Stimulated activated CD4-positive, alpha-beta T cell treated with anti-CD3 and anti-CD28 coated beads, Interleukin-4, amount 100 ng/mL, for 24 hours (primary cell): ENCODE measurements around the gene RSRC1.
"Not testable (repeated sequence)": the region's sequence is repeated elsewhere in the genome, so short reads cannot be mapped to it uniquely, and the experiment has no call there.

Source experiments
- DNase-seq: peaks from one replicate; pipeline ENCODE4 v3.0.0-alpha.2; 2020

RSRC1 gene

DNA sequence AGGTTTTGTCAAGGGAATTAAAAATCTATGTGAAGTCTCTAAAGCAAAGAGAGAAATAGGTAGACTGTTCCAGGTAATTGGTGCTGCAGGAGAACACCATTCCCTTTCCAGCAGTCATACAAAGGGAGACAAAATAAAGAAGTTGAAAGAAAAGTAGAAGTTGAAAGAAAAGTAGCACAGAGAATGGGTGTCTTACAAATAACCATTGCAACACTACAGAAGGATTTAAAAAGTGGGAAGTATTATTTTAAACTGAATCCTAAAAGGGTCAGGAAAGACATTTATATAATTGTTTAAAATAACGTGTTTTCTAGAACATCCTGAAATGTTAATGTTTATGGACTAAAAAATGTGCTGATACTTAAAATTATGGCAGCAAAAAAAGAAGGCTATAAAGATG lies 223.8 kb downstream of the RSRC1 start:
- DNase-seq = no peak

- DNase-seq = no peak
These were observed 227.2 kb downstream of the RSRC1 start for GRCh38 chr3:158337110-158337509.

- DNase-seq = no peak
These were observed 229.7 kb downstream of the RSRC1 start for GRCh38 chr3:158339638-158340037.

DNA sequence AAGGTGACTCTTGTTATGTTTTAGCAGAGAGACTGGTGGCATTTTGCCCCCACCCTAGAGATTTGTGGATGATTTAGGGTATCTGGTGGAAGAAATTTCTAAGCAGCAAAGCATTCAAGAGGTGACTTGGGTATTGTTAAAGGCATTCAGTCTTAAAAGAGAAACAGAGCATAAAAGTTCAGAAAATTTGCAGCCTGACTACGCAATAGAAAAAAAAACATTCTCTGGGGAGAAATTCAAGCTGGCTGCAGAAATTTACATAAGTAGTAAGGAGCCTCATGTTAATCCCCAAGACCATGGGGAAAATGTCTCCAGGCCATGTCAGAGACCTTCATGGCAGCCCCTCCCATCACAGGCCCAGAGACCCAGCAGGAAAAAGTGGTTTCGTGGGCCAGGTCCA lies 231.1 kb downstream of the RSRC1 start:
- DNase-seq = not testable (repeated sequence)

GRCh38 chr3:158347966-158348365 lies 238.1 kb downstream of the RSRC1 start:
- DNase-seq = no peak

DNA sequence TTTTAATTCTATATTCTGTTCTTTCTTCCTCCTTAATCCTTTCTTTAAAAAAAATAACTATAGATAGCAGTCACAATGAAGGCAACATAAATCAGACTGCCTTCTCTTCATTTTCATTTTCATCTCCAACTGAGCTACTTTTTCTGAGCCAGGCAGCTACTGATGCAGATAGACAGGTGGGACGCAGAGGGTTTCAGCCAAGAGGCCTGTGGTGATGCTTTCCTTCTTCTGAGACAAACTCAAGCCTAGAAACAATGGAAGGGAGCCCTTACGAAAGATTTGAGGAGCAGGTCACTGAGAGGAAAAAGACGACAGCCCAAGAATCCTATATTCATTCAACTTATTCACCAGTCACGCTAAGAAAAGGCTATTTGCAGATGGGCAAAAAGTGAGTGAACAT lies 241.1 kb downstream of the RSRC1 start:
- no peak for DNase-seq

DNA sequence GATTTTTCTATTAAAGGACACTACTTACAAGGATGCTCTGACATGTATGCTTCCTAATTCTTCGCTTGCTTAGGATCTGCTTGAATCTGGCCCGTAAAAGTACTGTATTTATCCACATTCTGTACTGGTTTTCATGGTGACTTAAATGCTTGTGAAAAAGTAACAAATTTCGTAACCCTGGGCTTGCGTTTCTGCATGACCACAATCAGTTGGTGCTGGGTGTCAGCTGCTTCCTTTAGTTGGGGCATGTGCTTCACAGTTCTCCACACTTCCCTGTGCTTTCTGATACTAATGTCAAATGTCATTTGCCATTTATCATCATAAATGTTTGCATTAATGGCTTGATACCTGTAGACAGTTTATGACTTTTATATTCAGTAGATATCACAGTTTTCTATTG lies 242.7 kb downstream of the RSRC1 start:
- DNase-seq = no peak

- no peak for DNase-seq
These were observed 244.8 kb downstream of the RSRC1 start for GRCh38 chr3:158354713-158355112.

DNA sequence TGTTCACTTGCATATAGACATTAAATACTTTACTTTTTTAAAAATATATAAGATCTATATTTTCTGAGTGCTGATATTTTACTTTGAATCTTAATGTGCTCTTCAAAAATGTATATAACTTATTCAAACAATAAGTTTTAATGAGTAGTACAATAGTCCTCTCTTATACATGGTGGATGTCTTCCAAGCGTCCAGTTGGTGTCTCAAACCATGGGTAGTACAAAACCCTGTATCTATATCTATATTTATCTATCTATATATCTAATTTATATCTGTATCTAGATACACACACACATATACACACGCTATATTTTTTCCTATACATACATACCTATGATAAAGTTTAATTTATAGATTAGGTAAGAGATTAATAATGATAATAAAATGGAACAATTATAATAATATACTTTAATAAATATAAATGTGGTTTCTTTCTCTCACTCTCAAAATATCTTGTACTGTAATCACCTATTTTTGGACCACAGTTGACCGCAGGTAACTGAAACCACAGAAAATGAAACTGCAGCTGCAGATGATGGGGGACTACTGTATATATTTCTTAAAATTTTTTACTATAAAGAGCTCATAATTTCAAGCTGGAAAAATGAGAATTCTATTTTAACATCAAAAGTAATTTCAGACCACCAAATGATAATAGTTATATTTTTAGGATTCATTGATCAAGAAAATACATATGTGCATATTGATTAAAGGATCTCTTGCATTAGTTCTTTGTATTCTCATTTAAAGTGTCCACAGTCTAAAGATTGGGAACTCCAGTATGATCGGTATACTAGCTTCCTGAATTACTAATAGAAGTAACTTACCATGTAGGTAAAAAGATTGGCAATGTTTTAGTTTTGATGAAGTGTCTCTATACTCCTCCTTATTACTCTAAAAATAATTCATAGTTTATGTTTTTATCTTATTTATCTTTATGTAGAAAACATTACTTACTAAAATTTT lies 246.0 kb downstream of the RSRC1 start:
- DNase-seq = no peak

- DNase-seq = no peak
These were observed 249.4 kb downstream of the RSRC1 start for GRCh38 chr3:158359339-158359738.

GRCh38 chr3:158360756-158361448 lies 251.0 kb downstream of the RSRC1 start:
- DNase-seq = no peak

GRCh38 chr3:158368271-158368670 lies 258.4 kb downstream of the RSRC1 start:
- DNase-seq = no peak

DNA sequence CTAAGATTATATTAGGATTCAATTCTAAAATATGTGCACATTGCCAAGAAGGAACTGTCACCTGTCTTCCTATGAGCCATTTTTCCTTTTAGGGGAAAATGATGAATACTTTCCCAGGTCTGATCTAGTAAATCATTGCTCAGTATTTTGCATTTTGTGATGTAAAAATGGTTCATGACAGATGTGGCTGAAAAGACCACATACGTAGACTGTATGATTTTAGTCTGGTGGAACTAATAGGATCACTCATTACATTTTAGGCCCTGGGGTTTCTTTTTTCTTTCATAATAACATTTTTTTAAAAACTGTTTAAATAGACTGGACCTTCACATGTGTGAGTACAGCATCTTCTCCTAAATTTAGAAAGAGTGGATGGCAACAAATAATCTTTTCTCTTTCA lies 259.4 kb downstream of the RSRC1 start:
- no peak for DNase-seq

DNA sequence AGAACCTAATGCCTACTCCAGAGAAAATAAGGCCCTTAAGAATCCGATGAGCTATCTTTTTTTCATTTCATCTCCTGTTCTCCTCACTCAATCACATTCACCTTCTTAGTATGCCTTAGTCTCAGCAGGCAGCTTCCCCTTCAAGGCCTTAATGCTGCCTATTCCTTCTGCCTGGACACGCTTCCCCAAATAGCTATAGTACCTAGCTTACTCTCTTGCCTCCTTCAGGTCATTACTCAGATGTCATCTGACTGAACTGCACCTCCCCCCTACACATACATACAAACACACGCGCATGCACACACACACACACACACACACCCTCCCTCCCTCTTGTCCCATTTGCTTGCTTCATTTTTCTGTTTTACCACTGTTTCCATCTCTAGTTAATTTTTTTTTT lies 269.6 kb downstream of the RSRC1 start:
- DNase-seq = no peak

- DNase-seq = no peak
These were observed 271.5 kb downstream of the RSRC1 start for GRCh38 chr3:158381262-158381868.

- no peak for DNase-seq
These were observed 272.6 kb downstream of the RSRC1 start for GRCh38 chr3:158382479-158382878.

DNA sequence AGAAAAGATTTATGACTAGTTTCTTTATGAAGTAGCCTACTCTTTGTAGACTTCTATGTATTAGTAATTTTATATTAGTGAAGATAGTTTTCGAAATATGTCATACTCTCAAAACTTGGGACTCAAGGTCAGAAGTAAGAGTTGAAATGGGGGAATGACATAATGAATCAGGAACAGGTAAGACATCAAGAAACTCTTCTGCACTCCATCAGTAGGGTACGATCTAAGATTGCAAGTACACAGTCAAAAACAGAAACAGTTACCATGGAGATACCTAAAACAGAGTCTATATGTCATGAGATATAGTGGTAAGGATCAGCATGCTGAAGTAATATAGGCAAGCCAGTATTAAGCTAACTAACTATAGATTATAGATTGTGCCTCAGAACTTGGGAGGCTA lies 274.1 kb downstream of the RSRC1 start:
- no peak for DNase-seq

GRCh38 chr3:158395421-158395820 lies 285.5 kb downstream of the RSRC1 start:
- DNase-seq = no peak

DNA sequence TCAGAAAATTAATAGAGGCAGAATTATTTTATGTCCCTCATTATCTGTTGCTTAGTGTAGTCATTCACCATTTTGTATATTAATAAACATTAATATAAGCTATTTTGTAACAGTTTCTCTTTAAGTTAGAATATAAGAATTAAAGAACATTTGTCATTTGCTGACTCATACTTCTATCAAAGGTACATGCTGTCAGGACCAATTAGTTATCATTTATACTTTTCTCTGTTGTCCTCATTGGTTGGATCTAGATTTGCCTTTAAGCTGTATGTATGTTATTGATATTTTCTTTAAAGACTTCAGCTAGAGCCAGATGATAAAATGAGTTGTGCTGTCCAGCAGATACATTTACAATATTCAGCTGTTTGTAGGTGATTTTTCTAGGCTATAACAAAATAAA lies 292.7 kb downstream of the RSRC1 start:
- DNase-seq = no peak

DNA sequence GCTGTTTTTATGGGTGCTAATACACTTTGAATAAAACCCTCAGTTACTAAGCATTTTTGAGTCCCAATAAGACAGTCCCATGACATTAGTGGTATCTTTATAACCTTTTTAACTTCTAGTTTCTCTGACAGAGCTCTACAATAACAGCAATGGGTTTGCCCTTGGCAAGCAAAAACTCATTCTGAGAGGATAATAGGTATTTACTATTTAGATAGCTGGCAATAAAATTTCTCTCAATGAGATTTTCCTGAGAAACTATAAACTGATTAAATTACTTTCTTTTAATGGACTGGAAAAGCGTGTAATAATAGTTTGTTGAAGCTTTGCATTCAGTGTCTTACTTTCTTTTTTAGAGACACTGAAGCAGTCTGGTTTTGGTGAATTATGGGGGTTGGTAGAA lies 293.1 kb downstream of the RSRC1 start:
- no peak for DNase-seq

- DNase-seq = no peak
These were observed 294.3 kb downstream of the RSRC1 start for GRCh38 chr3:158404131-158404718.

DNA sequence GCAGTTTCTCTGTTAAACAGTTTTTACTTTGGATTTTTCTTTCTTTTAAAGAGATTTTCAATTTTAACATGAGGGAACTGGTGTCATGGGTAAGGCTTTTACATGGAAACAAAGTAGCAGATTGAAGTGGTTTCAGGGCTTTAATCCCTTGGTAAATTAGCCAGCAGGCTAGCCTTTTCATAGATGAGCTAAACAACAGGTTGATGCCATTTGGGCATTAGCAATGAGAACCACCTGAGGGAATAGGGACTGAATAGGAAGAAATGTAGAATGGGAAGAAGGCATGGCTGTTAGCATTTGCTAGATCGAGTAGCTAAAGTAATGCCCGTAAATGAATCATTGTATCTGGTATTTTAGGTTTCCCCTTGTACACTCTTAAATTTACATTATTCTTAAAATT lies 295.6 kb downstream of the RSRC1 start:
- DNase-seq = no peak

- DNase-seq = no peak
These were observed 298.1 kb downstream of the RSRC1 start for GRCh38 chr3:158407844-158408517.
